ENCODE results near the gene FNDC3B.

DNA sequence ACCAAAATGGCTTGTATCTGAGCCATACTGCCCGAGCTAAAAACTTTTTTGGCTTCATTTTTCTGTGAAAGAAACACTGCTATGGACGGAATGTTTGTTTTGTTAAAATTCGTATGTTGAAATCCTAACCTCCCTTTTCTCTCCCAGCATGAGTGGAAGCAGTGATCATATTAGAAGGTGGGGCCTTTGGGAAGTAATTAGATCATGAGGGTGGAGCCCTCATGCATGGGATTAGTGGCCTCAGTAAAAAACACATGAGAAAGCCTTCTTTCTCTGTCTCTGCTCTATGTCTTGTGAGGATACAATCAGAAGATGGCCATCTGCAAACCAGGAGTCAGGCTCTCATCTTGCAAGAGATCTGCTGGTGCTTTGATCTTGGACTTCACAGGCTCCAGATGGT, 7.4 kb upstream of the FNDC3B start:
- no peak for TF ChIP-seq POLR2AphosphoS5 (IDR thresholded peaks at IDR 0.05)
- no peak for TF ChIP-seq POLR2A (IDR thresholded peaks at IDR 0.05; ENCODE audit: low read depth)

Data from esophagus muscularis mucosa (tissue), 2 donors.